Measurements from ENCODE around the gene PARP12.

The PARP12 gene

DNA sequence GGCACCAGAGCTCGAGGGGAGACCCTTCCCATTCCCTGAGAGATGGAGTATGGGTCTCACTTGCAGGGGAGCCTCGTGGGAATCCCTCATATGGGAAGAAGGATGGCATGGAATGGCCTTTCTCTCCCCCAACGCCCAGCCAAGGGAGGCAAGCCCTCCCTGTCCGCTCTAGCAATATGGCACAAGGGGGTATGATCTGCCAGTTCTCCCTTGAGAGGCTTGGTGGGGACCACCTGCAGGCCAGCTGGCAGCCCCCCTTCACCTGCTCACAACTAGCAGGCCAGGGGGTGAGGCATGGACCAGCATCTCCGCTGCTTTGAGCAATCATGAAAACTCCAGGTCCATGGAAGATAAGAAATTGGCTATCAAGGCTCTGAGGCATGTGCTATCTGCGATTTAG lies 70.8 kb downstream of the PARP12 start:
- no peak for DNase-seq (ENCODE audit: low read depth in 2 of 2)

GRCh38 chr7:139991269-139991666 lies 71.5 kb downstream of the PARP12 start:
- DNase-seq (ENCODE audit: low read depth in 2 of 2): no peak

DNA sequence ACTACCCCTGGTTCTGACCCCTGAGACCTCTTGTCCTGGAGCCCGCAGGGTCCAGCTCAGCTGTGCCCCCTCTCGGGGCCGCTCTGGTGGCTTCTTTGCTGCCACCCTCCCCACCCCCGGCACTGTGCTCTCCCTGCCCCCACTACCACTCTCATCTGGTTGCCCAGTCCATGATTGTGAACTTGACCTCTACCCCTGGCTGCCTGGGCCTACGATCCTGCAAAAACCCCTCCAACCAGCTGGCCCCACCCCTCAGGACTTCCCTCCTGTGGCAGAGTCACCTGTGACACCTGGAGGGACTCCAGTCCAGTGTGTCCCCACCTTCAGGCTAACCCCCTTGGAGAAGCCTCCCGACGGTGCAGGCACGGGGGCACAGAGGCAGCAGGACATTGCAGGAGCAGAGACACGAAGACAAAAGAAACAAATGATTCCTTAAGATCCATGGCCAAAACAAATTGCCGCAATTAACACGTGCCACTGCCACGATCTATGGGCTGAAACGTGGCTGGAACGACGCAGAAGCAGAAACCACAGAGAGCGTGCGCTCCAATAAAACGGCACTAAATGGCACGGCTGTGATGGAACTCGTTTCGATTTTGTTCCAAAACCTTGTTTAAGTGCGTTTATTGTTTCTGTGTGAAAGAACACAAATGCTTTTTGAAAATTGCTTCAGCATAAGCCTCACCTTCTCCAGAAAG lies 72.0 kb downstream of the PARP12 start:
- DNase-seq (ENCODE audit: low read depth in 2 of 2): no peak

DNA sequence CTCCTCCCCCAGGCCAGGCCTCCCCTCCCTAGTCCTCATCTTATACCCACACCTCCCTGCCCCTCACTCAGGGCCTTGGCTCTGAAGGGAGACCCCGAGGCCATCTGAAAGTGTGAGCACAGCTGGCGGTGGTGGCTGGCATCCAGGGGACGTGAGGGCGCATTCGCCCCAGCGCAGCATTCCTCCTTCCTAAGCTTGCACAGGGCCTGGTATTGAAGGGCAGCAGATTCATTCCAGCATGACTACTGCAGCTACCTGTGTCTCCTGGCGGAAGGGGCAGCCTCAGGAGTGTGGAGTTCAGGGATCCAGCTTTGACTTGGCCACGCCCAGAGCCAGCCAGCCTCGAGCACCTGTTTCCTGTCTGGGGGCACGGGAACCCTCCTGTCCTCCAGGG lies 72.6 kb downstream of the PARP12 start:
- no peak for DNase-seq (ENCODE audit: low read depth in 2 of 2)

DNA sequence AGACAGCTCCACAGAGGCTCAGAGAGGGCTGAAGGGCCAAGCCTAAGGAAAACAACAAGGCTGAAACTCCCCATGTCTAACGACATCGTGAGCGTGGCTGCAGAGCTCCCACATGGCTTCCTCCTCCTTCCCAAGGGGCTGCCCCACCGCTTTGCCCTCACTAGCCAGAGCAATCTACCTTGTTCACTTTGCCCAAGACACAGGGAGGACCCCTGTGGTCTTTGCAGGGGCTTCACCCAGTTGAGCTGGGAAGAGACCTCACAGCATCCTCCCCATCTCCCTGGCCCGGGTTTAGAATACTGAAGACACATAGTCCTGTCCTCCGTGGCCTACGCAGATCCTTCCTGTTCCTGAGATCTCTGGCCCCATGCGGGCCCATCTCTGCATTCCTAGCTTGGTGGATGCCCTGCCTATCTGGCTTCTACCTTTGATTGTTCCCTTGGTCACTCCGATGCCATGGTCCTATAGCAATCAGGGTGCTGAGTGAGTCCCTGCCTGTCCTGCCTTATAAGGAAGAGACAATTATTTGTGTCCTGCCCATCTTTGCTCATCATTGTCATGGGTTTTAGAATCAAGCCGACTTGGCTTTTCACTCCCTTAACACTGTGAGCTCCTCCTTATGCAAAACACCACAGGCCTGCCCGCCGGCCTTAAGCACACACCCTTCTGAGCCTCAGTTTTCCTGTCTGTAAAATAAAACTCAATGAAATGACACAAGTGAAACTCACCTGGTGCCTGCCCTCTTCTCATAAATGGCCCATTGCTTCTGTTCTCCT lies 73.2 kb downstream of the PARP12 start:
- no peak for DNase-seq (ENCODE audit: low read depth in 2 of 2)

- DNase-seq (ENCODE audit: low read depth in 2 of 2): no peak
These were observed 74.8 kb downstream of the PARP12 start for GRCh38 chr7:139987691-139988516.

- no peak for DNase-seq (ENCODE audit: low read depth in 2 of 2)
These were observed 76.9 kb downstream of the PARP12 start for GRCh38 chr7:139985811-139986210.

GRCh38 chr7:139984642-139985539 lies 77.9 kb downstream of the PARP12 start:
- DNase-seq (ENCODE audit: low read depth in 2 of 2): no peak

DNA sequence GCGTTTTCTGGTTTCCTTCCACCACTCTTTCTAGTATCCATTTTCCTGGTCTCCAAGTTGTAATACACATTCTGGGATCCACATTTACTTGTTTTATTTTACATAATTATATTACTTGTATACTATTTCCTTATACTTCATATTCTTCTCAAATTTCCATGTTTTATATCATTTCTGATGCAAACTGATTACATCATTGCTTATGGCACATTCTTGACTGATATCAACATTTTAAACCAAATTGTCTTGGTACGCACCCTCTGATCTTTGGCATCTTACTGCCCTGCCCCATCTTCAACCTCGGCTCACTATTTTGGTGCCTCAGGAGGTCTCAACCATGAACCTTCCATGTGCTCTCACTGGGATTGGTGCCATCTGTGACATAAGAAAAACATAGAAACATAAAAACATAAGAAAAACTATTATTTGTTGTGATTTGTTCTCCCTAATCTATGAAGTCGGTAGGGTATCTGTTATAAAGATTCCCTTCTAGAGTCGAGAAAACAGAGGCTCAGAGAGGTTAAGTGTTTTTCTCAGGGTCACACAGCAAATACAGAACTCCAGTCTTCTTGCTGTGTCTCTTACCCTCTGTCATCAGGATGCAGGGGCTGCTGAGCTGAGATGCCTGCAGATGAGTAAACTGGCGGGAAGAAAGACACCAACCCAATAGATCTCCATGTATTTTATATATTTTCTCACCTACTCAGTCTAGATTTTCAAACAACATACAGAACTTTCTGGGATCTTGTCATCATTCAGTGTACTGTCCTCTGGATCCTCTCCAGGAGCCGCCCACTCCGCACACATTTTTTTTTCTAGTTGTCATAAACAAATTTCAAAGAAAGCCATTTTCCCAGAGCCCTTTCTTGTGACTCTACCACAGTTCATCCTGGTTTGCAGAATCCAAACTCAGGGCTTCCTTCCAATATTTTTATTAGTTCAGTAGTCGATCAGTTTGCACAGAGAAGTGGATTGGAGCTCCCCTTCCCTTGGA lies 79.5 kb downstream of the PARP12 start:
- DNase-seq (ENCODE audit: low read depth in 2 of 2): no peak

GRCh38 chr7:139981511-139981895 lies 81.2 kb downstream of the PARP12 start:
- no peak for DNase-seq (ENCODE audit: low read depth in 2 of 2)

DNA sequence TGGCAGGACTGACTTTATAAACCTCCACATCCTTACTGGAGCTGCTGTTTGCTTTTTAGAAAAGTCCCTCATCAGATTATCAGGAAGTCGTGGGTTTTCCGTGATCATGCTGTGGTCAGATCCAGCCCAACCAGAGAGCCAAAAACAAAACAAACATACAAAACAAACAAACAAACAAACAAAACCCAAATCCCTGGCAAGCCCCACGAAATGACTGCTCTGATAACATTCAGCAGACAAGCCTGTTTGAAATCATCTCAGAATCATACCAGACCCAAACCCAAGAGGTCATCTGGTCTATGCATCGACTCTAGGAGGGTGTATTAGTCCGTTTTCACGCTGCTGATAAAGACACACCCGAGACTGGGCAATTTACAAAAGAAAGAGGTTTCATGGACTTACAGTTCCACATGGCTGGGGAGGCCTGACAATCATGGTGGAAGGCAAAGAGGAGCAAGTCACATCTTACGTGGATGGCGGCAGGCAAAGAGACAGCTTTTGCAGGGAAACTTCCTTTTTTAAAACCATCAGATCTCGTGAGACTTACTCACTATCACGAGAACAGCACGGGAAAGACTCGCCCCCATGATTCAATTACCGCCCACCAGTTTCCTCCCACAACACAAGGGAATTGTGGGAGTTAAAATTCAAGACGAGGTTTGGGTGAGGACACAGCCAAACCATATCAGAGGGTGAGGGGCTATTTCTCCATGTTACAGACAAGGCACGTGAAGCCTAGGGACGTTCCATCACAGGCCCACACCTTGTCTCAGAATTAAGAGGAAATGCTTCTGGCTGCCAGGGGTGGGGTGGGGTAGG lies 85.7 kb downstream of the PARP12 start:
- no peak for DNase-seq (ENCODE audit: low read depth in 2 of 2)

DNA sequence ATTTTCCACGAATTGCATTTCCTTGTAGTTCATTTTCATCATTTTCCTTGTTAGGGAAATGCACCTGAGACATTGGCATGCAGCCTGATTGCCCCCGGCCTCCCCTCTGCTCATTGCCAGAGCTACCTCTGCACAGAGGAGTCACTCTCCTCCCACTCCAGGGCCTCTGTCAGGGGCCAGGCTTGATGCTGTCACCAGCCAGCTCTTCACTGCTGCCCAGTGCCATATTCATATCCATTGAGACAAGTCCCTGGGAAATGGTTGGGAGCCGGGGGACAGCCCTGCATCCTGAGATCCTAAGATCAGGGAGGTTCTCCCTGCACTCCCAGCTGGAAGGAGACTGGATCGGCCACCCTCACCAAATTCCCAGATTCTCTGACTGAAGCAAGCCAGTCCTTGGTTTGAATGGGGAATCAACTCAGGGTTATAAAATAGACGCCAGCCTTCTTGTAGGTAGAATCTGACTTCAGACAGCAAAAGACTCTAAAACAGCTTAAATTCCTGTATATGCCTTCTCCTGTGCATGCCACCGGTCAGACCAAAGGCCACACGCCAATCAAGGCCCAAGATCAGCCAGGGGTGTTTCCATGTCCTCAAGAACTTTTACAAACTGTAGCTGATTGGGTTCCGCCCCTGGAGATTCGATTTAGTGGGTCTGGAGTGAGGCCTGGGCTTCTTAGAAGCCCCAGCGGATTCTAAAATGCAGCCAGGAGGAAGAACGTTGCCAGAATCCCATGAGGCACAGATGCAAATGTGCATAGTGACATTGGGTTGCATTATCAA lies 86.5 kb downstream of the PARP12 start:
- no peak for DNase-seq (ENCODE audit: low read depth in 2 of 2)

- no peak for DNase-seq (ENCODE audit: low read depth in 2 of 2)
These were observed 88.5 kb downstream of the PARP12 start for GRCh38 chr7:139974179-139974811.
